Activated CD4-positive, alpha-beta T cell treated with anti-CD3 and anti-CD28 coated beads, Interleukin-2, amount 50 U/mL, for 16 hours (primary cell): Measurements from ENCODE around the gene DBF4.
"Not testable (repeated sequence)": the region's sequence is repeated elsewhere in the genome, so short reads cannot be mapped to it uniquely, and the experiment has no call there.

Experiments used
- DNase-seq: peaks from one replicate; pipeline ENCODE4 v3.0.0-alpha.2; 2020

Gene DBF4, protein sequence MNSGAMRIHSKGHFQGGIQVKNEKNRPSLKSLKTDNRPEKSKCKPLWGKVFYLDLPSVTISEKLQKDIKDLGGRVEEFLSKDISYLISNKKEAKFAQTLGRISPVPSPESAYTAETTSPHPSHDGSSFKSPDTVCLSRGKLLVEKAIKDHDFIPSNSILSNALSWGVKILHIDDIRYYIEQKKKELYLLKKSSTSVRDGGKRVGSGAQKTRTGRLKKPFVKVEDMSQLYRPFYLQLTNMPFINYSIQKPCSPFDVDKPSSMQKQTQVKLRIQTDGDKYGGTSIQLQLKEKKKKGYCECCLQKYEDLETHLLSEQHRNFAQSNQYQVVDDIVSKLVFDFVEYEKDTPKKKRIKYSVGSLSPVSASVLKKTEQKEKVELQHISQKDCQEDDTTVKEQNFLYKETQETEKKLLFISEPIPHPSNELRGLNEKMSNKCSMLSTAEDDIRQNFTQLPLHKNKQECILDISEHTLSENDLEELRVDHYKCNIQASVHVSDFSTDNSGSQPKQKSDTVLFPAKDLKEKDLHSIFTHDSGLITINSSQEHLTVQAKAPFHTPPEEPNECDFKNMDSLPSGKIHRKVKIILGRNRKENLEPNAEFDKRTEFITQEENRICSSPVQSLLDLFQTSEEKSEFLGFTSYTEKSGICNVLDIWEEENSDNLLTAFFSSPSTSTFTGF

GRCh38 chr7:87876040-87876868 is at the start of gene DBF4, which contains the start of gene SLC25A40:
DBF4 (plus strand) TSS chr7:87876493; CDS start chr7:87876733, 240 bp downstream.
SLC25A40 (minus strand) TSS chr7:87876360; CDS start chr7:87858727, 17,633 bp downstream.
- DNase-seq = peak; percentile 97

- not testable (repeated sequence) for DNase-seq
Observed at GRCh38 chr7:87828383-87828782, 47.9 kb upstream of the DBF4 start.

GRCh38 chr7:87831097-87831496 is 45.2 kb upstream of the DBF4 start:
- DNase-seq = no peak

GRCh38 chr7:87833130-87833529 is 43.2 kb upstream of the DBF4 start:
- DNase-seq = no peak

GRCh38 chr7:87837597-87837996 is 38.7 kb upstream of the DBF4 start:
- DNase-seq = no peak

GRCh38 chr7:87850836-87851593 is 25.3 kb upstream of the DBF4 start:
- DNase-seq = no peak

DNA sequence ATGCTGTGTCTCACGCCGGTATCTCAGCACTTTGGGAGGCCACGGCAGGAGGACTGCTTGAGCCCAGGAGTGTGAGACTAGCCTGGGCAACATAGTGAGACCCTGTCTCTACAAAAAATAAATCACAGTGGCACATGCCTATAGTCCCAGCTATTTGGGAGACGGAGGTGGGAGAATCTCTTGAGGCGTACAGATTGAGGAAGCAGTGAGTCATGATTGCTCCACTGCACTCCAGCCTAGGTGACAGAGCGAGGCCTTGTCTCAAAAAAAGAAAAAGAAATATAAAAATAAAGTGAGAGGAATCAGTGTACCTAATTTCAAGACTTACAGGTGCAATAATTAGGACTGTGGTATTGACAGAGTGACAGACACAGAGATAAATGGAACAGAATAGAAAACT is 24.0 kb upstream of the DBF4 start:
- no peak for DNase-seq

- DNase-seq = no peak
Observed at GRCh38 chr7:87853237-87853864, 22.9 kb upstream of the DBF4 start.

- no peak for DNase-seq
Observed at GRCh38 chr7:87858417-87859100, 17.7 kb upstream of the DBF4 start.

DNA sequence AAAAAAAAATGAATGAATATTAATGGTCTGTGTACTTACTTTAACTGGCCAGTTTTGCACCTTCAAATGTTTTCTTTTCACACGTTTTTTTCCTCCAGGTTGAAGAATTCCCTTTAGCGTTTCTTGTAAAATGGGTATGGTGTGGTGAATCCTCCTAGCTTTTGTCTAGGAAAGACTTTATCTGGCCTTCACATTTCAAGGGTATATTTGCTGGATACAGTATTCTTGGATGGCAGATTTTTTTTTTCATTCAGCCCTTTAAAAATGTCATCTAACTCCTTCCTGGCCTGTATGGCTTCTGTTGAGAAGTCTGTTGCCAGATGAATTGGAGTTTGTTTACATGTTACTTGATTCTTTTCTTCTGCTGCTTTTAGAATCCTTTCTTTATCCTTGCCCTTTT is 10.2 kb upstream of the DBF4 start:
- DNase-seq = no peak

- not testable (repeated sequence) for DNase-seq
Observed at GRCh38 chr7:87866533-87866932, 9.8 kb upstream of the DBF4 start.

DNA sequence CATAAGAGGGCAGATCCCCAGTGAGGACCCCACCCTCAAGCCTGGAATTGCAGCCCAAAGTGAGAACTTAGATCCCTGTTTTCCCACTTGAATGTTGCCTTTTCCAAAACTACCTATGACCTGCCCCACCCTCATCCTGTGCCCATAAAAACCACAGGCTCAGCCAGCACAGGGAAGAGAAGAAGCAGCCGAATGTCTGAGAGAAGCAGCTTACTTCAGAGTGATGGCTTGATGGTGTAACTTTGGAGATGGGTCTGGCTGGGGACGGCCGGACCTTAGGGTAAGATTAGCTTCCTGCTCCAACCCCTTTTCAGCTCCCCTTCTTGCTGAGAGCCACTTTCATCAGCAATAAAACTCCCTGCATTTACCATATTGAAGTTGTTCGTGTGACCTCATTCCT is 5.8 kb upstream of the DBF4 start:
- no peak for DNase-seq

- no peak for DNase-seq
Observed at GRCh38 chr7:87872346-87872745, 3.9 kb upstream of the DBF4 start.

DNA sequence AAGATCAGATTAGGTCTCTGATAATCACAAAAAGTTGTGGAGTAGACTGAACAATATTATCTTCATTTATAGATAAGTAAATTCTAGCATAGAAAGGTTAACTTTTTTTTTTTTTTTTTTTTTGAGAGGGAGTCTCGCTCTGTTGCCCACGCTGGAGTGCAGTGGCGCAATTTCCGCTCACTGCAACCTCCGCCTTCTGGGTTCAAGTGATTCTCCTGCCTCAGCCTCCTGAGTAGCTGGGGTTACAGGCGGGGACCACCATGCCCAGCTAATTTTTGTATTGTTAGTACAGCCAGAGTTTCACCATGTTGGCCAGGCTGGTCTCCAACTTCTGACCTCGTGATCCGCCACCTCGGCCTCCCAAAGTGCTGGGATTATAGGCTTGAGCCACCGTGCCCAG is 3.0 kb upstream of the DBF4 start:
- not testable (repeated sequence) for DNase-seq

- DNase-seq = no peak
Observed at GRCh38 chr7:87874066-87874465, 2.2 kb upstream of the DBF4 start.

DNA sequence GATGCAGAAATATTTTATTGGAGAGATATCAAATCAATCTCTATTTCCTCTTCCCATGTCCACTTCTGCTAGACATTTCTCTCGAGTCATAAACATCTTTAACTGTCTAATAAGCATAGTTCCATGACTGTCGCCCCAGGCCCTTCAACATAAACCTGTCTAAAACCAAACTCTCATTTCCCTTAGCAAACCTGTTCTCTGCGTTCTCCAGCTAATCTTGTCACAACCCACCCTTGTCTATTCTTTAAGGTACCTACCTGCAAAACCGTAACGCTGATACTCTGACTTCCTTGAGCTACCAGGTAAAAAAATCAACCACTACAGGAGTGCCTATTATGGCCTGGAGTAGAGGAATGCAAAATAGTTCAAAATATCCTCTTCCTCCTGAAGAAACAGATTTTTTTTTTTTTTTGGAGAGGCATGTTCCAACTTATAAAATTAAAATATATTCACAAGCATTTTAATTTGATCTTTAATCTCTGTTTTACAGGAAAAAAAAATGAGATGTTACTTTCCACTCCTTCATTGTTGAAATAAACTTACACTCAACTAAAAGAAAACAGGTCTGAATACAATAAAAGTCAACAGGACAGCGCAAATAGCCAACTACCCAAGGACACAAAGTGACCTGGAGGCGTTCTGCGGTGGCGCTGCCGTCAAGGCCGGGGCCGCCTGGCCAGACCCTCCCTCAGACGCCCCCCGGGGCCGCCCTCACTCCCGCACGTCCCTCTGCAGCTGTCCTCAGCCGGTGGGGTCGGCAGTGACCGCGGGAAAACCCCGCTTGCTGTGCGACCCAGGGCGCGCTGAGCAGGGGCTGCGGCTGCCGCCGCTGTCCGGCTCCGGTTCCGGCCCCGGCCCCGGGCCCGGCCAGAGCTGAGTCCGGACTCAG is 898 bp upstream of the DBF4 start:
- no peak for DNase-seq

DNA sequence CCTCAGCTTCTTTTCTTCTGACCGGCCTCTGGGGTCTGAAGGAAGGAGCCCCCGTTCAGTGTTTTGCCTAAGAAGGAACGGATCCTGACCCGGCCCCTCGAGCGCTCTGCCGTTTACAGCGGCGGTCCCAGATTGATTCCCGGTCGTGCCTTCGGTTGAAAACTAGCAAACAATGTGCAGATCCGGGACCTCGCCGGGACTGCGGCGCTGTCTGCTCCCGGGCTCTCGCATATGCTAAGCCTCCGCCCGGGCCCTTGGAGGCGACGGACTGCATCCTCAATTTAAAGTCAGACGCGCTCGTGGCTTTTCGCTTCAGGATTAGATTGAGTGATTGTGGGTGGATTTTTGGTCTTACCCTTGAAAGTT is 559 bp downstream of the DBF4 start:
- DNase-seq = peak; percentile 55

DNA sequence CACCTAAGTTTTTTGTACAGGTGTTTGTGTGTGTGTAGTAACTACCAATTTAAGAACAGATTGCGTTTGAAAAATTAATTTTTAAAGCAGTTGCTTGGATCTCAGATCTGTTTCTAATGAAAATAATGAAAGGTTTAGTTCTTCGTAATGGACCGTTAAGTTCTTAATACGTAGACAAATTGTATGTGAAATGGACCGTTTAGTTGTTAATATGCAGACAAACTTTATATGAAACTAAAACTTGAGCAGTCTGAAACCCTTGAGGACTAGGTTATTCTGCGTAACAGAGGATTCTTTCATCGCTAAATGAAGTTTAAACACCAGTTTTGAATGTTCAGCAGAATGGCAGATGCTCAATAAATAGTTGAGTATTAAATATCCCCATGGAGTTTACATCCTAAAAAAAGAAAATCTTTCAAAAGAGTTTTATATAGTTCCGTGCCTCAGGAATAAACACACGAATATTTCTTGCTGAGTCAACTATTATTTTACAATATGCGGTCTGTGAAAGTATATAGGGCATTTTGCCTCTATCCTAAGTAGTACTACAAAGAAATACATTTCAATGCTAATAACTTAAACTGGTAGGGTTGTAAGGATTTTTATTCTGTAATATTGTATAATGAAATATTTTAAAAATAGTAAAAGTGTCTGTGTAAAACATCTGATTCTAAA is 1.2 kb downstream of the DBF4 start:
- DNase-seq = no peak

- DNase-seq = no peak
Observed at GRCh38 chr7:87878208-87878735, 2.0 kb downstream of the DBF4 start.
